GM21381 (cell line): ENCODE data around the gene TENM4.

Source experiments
- ATAC-seq: cut with Tn5 transposase; IDR thresholded peaks from one replicate; pipeline ENCODE4 v1.9.1; 2021; ENCODE audit warnings: mild to moderate bottlenecking, moderate library complexity; ENCODE audit not compliant: unreplicated experiment

TENM4 gene

DNA sequence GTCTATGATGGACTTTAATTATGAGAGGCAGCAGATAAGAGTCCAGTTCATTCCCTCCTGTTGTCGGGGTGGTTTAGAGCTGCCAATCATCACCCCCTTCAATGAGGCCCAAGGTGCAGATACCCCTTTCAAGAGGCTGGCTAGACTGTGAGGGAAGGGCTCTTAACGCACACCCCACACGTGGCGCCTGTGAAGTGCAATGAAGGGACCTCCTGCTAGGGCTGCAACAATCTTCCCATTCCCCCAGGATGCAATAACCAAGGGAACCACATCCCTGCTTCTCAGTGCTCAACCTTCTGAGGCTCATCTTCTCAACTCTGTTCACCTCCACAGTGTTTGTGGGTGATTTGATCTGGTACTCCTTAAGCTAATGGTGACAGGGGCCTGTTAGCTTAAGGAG, 19.0 kb downstream of the TENM4 start:
- ATAC-seq: no peak

DNA sequence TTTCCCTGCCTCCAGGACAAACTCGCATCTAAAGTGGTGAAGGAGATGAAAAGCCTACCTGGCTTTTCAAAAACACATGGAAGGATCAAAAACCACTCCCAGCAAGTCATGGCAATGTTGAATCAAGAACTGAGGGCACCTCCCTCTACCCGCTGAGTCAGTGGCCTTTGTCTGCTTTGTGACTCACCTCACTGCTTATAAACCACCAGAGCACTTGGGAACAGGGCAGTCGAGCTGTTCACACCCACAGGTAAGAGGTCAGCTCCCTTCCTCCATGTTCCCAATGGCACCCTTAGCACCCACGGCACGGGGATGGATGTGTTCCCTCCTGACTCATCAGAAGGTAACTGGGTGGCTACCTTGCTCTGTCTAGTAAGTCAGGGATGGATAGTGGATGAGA, 21.7 kb downstream of the TENM4 start:
- no peak for ATAC-seq

DNA sequence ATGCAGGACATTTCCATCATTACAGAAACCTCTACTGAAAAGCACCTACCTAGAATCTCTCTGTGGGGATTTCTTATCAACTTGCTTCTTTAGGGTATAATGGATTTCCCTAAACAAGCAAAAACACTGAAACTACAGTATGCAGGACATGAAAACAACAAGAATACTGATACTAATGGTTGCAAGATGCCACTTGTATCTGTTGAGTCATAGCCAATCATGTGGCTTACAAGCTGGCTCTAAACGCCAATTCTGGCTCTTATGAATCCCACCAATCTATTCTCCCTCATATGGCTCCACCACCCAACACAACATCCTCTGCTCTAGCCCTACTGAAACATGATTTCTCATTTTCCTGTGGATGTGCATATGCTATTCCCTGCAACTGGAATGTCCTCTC, 22.6 kb downstream of the TENM4 start:
- ATAC-seq: no peak

DNA sequence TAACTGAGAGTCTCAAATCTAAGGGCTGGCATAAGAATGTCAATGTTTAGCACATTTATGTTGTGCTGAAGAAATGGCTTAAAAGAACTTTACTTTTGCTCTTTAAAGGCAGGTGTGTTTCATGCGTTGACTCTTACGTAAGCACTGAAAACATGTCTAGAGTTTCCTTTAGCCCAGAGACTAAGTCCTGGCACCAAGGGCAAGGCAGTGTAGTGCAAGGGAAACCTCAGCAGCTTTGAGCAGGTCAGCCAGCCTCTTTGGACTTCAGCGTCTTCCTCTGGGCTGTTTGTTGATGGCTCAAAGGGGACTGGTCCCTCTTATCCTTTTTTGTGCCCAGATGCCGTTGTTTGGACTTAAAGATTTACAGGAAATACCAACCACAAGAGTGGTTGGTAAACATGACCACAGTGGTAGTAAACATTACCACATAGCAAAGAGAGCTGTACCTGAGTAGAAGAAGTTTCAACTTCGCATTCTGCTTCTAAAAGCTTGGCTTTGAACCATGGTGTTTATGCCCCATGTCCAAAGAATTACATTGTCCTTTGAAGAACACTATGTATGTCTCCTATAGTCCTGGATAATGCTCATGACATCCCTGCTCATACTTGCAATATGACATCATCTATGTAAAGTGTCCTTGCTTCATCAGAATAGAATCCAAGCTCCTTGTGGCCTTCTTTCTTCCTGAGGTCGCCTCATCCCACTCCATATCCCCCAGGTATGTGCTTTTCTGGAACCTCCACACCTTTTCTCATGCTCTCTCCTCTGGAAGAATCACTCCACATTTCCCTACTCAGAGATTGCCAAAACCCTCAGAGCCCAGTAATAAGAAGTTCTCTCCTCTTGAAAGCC, 23.5 kb downstream of the TENM4 start:
- ATAC-seq: no peak

DNA sequence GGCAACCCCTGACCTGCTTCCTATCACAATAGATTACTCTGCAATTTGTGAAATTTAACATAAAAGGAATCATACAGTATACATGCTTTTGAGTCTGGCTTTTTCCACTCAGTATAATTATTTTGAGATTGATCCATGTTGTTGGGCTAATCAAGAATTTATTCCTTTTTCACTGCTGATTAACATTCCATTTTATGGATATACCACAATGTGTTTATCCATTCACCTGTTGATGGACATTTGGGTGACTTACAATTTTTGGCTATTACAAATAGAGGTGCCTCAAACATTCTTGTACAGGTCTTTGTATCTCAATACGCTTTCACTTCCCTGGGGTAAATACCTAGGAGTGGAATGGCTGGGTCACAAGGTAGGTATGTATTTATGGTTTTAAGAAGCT, 24.9 kb downstream of the TENM4 start:
- no peak for ATAC-seq

DNA sequence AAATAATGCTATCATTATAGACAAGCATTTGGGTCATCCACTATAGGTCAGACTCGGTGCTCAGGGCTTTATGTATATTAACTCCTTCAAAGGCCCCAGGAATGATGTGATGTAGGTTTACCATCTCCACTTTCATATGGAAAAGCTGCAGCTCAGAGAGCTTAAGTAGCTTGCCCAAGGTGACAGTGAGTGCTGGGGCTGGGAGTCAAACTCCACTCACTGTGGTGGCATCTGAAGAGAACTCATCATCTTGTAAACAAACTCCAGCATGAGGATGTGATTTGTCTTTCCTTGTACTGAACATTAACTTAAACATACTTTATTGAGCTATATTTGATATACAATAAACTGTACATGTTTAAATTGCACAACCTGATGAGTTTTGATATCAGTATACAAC, 25.4 kb downstream of the TENM4 start:
- ATAC-seq: no peak

DNA sequence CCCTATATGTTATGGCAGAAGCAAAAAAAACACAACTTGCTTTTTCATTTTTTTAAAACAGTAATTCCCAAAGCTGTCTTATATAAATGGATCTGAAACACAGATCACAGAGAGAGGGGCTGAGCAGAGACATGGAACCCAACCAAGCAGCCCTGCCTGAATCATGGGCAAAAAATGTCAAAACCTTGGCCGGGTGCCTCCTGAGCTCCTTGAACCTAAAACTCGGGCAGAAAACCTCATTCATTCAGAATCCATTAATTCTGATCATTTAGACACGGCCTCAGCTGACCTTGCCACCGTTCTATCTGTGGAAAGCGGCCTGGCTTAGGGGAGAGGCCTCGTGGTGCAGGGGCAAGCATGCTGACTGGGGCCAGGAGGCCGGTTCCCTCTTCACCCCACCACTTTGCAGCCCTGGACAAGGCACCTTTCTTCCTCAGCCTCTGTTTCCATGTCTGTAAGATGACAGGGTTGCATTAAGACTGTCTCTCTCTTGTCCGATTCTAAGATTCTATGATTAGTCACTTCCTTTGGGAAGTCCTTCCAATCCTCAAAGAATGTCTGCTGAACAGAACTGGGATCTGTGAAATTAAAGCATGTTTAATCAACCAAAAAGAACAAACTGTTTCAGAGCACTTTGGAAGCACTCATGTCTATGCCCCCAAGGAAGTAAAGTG, 26.0 kb downstream of the TENM4 start:
- no peak for ATAC-seq

DNA sequence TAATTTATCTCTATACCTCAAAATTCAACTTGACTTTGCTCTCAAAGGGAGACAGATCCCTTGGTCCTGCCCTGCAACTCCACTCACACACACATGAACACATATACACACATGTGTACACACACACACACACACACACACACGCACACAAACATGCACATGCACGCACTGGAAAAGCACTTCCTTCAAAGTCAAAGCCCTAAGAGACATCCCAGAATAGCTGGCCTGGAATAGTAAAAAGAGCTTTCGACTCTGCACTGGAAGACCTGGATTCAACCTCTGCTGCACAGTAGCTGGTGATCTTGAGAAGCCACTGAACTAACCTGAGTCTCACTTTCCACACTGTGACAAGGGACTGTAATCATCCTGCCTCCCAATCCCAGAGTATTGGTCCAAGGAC, 26.8 kb downstream of the TENM4 start:
- no peak for ATAC-seq

DNA sequence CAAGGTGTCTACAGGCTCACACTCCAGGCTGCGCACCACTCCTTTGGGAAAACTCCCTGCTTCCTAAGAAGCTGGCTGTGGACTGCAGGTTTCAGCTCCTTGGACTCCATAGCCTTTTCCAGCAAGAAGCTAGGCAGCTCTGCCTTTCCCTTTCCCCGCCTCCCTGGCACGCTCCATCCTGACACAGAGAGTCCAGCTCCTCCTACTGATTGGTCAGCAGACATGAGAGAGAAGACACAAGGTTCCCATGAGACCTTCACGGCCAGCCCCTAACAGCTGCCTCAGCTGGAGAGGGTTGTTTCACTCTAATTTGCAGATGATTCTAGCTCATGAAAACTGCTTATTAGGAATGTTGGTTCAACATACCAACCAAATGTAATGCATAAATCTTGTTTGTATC, 27.6 kb downstream of the TENM4 start:
- ATAC-seq: no peak

DNA sequence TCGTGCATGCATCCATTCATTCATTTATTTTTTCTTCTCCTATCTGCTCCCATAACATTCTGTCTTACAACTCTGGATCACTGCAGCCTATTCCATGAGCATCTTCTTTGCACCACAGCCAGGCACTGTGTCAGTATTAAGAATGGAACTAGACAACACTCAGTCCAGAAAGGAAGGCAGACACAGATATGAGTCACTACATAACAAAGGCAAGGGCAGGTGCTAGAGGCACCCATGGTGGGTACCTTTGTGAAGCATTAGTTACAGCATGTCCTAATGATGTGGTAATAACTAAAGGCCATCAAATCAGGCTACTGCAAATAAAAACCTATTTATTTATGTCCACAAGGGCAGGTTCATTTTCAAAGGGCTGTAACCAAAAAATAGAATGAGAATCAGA, 28.1 kb downstream of the TENM4 start:
- ATAC-seq: no peak

DNA sequence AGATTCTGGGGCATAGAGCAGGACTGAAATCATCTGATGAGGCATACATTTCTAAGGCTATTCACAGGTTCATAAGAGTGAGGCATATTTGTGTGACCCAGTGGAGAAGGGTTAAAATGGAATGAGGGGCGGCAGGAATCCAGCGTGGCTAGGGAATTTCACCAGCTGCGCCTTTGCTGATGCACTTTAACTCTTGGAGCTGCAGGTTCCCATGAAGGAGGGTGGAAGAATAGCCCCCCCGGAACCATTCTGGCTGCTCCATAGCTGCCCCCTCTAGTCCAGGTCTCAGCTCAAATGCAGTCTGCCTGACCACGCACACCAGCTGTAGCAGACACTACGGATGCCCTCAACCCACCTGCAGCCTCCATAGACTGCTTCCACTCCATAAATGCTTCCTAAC, 31.5 kb downstream of the TENM4 start:
- no peak for ATAC-seq

DNA sequence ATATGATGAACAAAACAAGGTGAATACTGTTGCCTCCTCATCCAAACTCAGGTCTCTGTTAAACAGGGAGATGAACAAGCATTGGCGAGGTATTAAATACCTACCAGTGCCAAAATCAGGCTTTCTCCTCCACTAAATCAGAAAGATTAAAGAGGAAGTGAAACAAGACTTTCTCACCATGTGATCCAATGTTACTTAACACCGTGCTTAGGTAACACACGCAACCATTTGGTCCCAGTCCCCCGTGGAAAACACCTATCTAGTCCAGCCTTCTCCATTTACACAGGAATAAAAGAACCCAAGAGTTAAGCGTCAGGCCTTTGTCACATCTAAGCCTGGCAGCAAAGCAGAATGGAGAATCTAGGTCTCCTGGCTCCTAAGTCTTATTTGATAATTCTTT, 34.5 kb downstream of the TENM4 start:
- ATAC-seq: peak; percentile 92

DNA sequence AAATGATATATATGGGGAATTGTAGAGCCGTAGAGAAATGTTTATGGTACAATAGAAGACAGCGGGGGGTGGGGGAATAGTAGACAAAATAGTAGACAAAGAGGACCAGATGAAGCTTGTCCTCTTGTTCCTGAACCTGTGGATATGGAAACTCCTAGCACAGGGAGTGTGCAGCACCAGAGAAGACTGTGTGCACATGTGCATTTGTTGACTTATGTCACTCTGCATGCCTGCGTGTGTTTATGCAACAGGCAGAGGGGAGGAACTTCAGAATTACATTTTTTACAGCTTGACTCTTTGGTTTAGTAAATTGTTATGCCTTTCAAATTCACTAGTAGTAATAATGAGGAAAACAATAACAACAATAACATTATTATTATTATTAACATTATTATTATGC, 36.0 kb downstream of the TENM4 start:
- no peak for ATAC-seq

DNA sequence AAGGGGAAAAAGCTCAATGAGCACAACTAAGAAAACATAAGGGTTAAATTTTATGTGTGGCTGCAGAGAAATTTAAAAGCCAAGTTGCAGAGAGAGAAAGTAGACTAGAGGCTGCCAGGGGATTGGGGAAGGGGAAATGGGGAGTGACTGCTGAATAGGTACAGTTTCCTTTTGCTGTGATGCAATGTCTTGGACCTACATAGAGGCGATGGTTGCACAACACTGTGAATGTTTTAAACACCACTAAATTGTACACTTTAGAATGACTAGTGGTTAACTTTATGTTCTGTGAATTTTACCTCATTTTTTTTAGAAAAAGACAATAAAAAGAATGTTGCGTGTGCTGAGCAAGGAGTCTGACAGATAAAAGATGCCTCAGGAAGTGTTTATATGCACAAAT, 36.5 kb downstream of the TENM4 start:
- no peak for ATAC-seq

DNA sequence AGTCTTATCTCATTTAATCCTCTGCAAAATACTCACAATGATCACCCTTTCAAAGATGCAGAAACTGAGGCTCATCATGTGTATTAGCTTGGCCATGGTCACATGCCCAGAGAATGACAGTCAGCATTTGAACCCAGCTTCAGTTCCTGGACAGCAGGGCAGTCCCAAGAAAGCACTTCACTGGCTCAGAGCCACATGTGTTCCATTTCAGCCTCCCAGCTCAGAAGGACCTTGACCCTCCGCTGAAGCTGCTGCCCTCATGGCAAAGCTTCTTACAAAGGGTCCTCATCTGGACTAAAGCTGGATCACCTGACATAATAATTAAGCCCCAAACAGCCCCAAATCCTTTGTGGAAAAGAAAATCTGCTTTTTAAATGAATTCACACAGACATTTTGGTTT, 37.0 kb downstream of the TENM4 start:
- no peak for ATAC-seq

DNA sequence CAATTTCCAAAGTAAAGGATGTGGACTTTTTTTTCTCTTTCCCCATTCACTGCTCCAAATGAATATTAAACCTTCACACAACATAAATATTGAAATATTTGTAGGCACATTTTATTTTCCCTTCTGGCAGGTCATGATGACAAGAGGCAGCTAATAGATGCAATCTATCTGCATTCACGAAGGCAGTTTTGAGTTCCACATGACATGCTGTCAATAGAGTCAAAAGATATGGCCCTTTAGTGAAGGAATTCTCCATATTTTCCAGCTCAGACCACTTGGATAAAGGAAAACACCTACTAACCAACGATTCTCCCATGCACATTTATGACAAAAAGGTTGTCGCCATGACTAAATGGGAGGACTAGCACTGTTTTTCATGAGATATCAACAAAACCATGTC, 37.9 kb downstream of the TENM4 start:
- no peak for ATAC-seq

DNA sequence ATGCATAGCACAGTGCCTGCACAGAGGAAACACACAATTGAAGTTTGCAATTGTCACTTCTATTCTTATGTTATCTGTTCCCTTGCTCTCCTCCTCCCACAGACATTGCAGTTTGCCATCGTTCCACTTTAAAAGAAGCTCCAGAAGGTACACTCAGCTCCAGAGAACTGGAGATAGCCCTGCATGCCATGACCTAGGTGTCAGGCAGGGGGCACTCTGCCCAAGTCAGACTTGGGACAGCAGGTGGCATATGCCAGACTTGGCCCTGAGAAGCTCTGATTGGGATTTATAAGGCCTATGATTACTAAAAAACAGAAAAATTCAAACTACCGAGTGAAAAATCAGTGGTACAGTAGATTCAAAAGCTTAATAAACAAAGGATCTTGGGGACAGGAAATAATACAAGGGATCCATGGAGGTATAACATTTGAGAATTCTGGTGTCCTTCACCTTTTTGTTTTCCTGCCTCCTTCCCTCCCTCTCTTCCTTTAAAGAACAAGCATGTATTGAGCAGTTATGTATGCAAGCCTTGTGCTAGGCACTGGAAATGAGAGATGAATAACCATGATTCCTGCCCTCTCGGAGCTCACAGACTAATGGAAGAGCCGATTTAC, 40.0 kb downstream of the TENM4 start:
- ATAC-seq: peak; percentile 58

DNA sequence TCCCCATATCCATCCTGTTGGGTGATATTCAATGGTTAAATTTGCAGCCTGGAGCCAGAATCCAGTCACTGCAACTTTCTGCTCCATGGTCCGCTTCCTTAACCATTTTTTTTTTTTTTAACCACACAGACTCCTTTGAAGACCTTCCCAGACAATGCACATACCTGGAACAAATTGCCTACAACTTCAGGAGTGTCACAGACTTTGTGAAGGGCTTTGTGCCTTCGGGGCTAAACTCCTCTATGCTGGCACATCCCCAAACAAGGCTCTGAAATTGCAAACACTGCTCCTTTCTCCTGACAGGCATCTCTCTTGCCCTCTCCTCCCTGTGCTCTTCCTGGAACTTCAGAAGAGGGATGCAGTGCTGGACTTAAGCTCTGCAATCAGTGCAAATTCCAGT, 40.6 kb downstream of the TENM4 start:
- ATAC-seq: no peak

DNA sequence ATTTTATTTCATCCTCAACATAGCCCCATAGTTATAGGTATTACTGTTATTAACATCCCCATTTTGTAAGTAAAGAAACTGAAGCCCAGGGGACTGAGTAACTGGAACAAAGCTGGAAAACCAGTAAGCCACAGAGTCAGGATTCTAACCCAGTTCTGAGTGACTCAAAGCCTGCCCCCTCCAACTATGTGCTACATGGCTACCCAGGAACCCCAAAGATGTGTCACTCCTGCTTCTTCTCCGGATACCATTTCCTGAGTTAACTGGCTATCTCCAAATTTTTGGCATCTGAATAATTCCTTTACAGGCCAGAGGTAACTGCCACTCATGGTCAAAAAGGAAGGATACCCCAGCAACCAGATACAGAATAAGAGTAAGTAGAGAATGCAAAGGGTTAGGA, 43.6 kb downstream of the TENM4 start:
- ATAC-seq: no peak

DNA sequence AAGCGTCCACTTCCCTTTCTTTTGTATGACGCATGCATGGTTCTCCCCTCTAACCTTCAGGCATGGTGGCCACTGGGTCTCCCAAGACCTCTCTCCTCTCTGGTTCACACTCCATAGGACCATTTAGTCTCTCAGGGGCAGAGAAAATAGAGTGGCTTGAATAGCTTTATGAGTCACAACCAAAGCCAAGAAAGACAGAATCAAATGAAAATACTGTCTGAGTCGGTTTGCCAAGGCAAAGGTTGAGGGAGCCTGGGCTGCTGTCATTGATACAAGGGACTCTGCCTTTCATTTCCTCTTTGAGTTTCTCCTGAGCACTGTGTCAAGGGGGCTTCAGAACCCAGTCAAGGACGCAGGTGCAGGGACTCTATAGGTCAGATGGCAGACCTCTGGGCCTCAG, 44.2 kb downstream of the TENM4 start:
- ATAC-seq: no peak

DNA sequence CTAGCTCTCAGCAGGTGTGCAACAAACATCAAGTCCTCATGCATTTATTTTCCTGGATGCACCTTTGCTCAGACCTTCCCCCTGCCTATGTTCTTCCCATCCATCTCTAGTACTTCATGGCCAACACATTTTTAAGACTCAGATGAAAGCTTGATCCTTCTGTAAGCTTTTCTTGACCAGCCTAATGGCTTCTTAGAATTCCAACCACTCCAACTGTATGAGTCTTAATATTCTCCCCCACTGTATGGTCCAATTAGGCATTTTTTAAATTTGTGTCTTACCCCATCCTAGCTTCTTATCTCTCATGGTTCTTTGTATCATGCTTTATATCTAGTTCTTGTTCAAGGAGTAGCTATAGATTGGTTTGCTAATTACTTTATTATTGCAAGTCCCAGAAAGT, 44.8 kb downstream of the TENM4 start:
- ATAC-seq: no peak

DNA sequence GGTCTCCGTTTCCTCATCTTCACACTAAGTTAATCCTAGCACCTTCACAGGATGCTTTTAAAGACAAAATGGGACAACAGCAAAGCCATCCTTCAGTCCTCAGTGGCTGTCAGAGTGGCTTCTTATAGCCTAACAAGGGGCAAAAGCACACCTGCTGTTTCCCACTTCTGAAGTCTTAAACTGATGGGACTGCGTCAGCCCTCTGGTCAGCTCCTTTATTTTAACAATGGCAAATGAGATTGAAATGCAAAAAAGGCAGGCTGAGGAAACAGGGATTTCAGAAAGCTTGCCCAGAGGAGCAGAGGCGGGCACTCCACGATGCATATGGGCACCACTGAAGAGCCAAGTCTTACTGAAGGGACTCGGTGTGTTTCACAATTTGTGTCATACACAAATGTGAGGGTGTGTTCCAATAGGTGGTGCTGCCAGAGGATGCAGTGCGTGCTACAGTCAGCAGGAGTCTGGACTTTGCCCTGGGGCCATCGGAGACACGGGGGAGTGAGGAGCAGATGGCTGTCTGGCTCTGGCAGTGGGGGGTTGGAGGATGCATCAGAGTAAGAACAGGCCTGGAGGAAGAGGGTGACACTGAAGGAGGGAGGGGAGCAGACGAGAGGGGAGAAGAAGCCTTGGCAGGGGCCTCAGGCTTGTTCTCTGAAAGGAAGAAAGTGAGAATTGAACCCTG, 47.3 kb downstream of the TENM4 start:
- ATAC-seq: no peak
